MCF 10A (cell line): ENCODE results near the gene APBA2. TPM values are rescaled to one million over a fixed set of nuclear protein-coding genes. Genes with fewer than 3 reads are reported as not detected.

Source experiments
- BruUV-seq: library from RNA; stranded (reverse); fragments of 400-500 nt; replicated peaks from 2 replicates; lab custom pipeline; 2021; lab: Mats Ljungman, UMichigan
- CTCF ChIA-PET: fragments of 300-600 bp; sonication (Branson Sonifier 250); formaldehyde crosslinking; extraction: SDS; loops from one replicate; lab custom pipeline; 2021; ENCODE audit warnings: antibody characterized with exemption, inconsistent platforms; lab: Yijun Ruan, JAX
- POLR2A ChIA-PET: fragments of 300-600, 350-650 bp; sonication (Branson Sonifier 250); formaldehyde crosslinking; extraction: SDS; loops from one replicate; lab custom pipeline; 2020; ENCODE audit warnings: antibody characterized with exemption, inconsistent platforms; lab: Yijun Ruan, JAX
- DNase-seq: peaks from one replicate; pipeline ENCODE4 v3.0.0-alpha.2; 2018; ENCODE audit not compliant: unreplicated experiment
- H3K27ac Mint-ChIP-seq: one replicate; pipeline ENCODE4 v1.8.0; 2022; ENCODE audit warnings: mild to moderate bottlenecking, low read depth, mixed read lengths; ENCODE audit not compliant: unreplicated experiment
- H3K27me3 Mint-ChIP-seq: one replicate; pipeline ENCODE4 v1.8.0; 2022; ENCODE audit warnings: mixed read lengths; ENCODE audit not compliant: insufficient read depth, unreplicated experiment
- H3K36me3 Mint-ChIP-seq: one replicate; pipeline ENCODE4 v1.8.0; 2022; ENCODE audit warnings: mild to moderate bottlenecking, moderate library complexity, mixed read lengths; ENCODE audit not compliant: insufficient read depth, unreplicated experiment
- H3K4me1 Mint-ChIP-seq: one replicate; pipeline ENCODE4 v1.8.0; 2022; ENCODE audit warnings: mixed read lengths; ENCODE audit not compliant: insufficient read depth, unreplicated experiment
- H3K4me3 Mint-ChIP-seq: one replicate; pipeline ENCODE4 v1.8.0; 2022; ENCODE audit warnings: mild to moderate bottlenecking, moderate library complexity, mixed read lengths; ENCODE audit not compliant: unreplicated experiment
- H3K9me3 Mint-ChIP-seq: one replicate; pipeline ENCODE4 v1.8.0; 2022; ENCODE audit warnings: mixed read lengths; ENCODE audit not compliant: unreplicated experiment
- intact Hi-C: fragments of 100-400 bp; cut with micrococcal nuclease; formaldehyde crosslinking; loops from 2 replicates; pipeline ENCODE4 v1.14.1; 2022
- total RNA-seq: library from RNA; stranded (reverse); gene quantifications from 2 replicates; pipeline ENCODE4 v1.2.3, GENCODE V29; 2022
- TF ChIP-seq, protein P1 (sequence below): fragments of 200-600 bp; IDR thresholded peaks from one replicate; pipeline ENCODE4 v1.8.0; 2022; ENCODE audit warnings: antibody characterized with exemption, mild to moderate bottlenecking; ENCODE audit not compliant: unreplicated experiment

Gene APBA2
- total RNA-seq, 1 experiment from 2014 or later, result not detected

DNA sequence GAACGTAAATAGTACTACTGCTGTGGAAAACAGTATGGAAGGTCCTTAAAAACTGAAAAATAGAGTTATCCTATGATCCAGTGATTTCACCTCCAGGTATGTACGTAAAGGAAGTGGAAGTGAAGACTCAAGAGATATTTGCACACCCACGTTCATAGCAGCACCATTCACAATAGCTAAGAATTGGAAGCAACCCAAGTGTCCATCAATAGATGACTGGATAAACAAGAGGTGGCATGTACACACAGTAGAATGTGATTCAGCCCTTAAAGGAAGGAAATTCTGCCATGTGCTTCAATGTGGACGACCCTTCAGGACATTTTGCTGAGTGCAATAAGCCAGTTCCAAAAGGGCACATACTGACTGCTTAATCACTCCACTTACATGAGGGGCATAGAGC lies 188.3 kb downstream of the APBA2 start:
- no peaks in the 10 kb centered on the region for H3K27me3 Mint-ChIP-seq
- TF ChIP-seq, protein P1, sequence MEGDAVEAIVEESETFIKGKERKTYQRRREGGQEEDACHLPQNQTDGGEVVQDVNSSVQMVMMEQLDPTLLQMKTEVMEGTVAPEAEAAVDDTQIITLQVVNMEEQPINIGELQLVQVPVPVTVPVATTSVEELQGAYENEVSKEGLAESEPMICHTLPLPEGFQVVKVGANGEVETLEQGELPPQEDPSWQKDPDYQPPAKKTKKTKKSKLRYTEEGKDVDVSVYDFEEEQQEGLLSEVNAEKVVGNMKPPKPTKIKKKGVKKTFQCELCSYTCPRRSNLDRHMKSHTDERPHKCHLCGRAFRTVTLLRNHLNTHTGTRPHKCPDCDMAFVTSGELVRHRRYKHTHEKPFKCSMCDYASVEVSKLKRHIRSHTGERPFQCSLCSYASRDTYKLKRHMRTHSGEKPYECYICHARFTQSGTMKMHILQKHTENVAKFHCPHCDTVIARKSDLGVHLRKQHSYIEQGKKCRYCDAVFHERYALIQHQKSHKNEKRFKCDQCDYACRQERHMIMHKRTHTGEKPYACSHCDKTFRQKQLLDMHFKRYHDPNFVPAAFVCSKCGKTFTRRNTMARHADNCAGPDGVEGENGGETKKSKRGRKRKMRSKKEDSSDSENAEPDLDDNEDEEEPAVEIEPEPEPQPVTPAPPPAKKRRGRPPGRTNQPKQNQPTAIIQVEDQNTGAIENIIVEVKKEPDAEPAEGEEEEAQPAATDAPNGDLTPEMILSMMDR, result no peak
- ChIA-PET POLR2A (no interaction called here), CTCF (no interaction called here)
- intact Hi-C loops, result no loop called here
- peaks cover 6% of the 10 kb centered on the region for H3K4me1 Mint-ChIP-seq
- H3K9me3 Mint-ChIP-seq, result peaks cover 8% of the 10 kb centered on the region
- no peak overlapping the region for H3K4me3 Mint-ChIP-seq
- BruUV-seq, result no TSS peak
- peak; percentile 10 for DNase-seq
- peaks cover 5% of the 10 kb centered on the region for H3K36me3 Mint-ChIP-seq
- H3K27ac Mint-ChIP-seq, result no peak overlapping the region

DNA sequence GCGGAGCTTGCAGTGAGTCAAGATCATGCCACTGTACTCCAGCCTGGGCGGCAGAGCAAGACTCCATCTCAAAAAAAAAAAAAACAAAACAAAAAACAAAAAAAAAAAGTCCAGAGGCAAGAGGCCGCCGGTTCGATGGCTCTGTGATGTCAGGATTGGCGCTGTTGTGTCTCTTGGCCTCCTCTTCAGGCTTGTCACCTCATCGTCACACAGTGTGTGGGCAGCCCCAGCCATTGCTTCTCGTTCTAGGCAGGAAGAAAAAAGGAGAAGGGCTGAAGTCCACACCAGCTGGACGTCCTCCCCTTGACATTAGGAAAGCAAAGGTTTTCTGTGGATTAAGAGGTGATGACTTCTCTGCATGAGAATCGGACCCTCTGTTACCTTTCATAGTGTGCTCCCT lies 192.8 kb downstream of the APBA2 start:
- intact Hi-C loops, result no loop called here
- no TSS peak for BruUV-seq
- peaks cover 5% of the 10 kb centered on the region for H3K36me3 Mint-ChIP-seq
- CTCF ChIA-PET, result interaction anchor here (0.6 to 1.1 kb wide), 3 partner anchors 10 to 15 kb away, joined by 3 to 4 read pairs (median 3); no protein-coding TSS in a partner anchor
- TF ChIP-seq, protein P1, result no peak
- H3K4me3 Mint-ChIP-seq, result no peak overlapping the region
- POLR2A ChIA-PET, result no interaction called here
- H3K9me3 Mint-ChIP-seq, result peaks cover 8% of the 10 kb centered on the region
- no peaks in the 10 kb centered on the region for H3K27me3 Mint-ChIP-seq
- no peak overlapping the region for H3K27ac Mint-ChIP-seq
- DNase-seq, result no peak
- H3K4me1 Mint-ChIP-seq, result peaks cover 6% of the 10 kb centered on the region

DNA sequence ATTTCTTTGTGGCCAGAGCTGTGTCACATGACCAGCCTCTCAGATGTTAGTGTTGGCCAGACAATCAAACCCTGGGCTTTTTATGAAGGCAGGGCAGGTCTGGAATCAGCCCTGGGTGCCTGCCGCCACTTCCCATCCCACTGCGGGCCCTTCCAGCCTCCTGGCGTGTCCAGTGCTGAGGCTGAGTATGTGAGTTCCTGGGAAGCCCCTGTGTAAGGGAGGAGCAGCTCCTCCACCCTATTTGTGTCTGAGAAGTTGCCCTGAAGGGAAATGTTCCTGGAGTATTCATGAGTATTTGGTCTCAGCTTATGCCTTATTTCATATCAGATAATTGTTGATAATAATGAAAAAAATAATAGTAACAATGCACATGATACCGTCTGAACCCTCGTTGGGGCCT lies 193.7 kb downstream of the APBA2 start:
- TF ChIP-seq, protein P1, result no peak
- peaks cover 4% of the 10 kb centered on the region for H3K9me3 Mint-ChIP-seq
- POLR2A ChIA-PET, result no interaction called here
- intact Hi-C loops, result no loop called here
- no TSS peak for BruUV-seq
- CTCF ChIA-PET, result interaction anchor here (1.1 kb wide), 1 partner anchor 11 kb away, joined by 4 read pairs; no protein-coding TSS in a partner anchor
- no peak for DNase-seq
- peaks cover under 1% of the 10 kb centered on the region for H3K4me1 Mint-ChIP-seq
- no peak overlapping the region for H3K27ac Mint-ChIP-seq
- H3K36me3 Mint-ChIP-seq, result peaks cover 5% of the 10 kb centered on the region
- H3K4me3 Mint-ChIP-seq, result no peak overlapping the region
- H3K27me3 Mint-ChIP-seq, result no peaks in the 10 kb centered on the region

DNA sequence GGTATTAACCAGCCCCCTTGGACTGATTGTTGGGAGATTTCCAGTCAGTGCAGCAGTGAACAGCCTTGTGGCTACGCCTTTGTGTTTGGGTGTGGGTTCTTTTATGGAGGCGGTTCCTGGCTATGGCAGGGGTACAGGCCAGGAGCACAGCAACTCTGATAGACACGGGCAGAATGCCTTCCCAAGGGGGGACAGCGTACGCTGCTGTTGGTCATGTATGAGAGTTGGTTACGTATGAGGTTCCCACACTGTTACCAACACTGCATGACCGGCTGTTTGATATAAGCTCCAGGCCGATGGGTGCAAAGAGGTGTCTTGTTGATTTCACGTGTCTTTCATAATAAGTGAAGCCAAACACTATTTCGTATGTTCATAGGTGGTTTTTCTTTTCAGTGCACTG lies 196.0 kb downstream of the APBA2 start:
- H3K27ac Mint-ChIP-seq, result no peak overlapping the region
- H3K4me3 Mint-ChIP-seq, result no peak overlapping the region
- no peaks in the 10 kb centered on the region for H3K4me1 Mint-ChIP-seq
- H3K9me3 Mint-ChIP-seq, result peaks cover 7% of the 10 kb centered on the region
- POLR2A ChIA-PET, result no interaction called here
- no peaks in the 10 kb centered on the region for H3K27me3 Mint-ChIP-seq
- no peak for DNase-seq
- CTCF ChIA-PET, result interaction anchor here (0.6 to 3.3 kb wide), 5 partner anchors 9 to 598 kb away, joined by 3 to 20 read pairs (median 4); no protein-coding TSS in a partner anchor
- no peaks in the 10 kb centered on the region for H3K36me3 Mint-ChIP-seq
- intact Hi-C loops, result no loop called here
- BruUV-seq, result no TSS peak
- TF ChIP-seq, protein P1, result no peak
